ENCODE measurements around the gene HSPA12A.

The HSPA12A gene

GRCh38 chr10:116730464-116731260 is 11.7 kb downstream of the HSPA12A start:
- POLR2A ChIA-PET = no interaction called here

GRCh38 chr10:116729243-116729642 is 13.1 kb downstream of the HSPA12A start:
- H3K27ac ChIP-seq (ENCODE audit: extremely low read depth, low read depth, low read length) = no peak overlapping the region
- H3K9me3 ChIP-seq (ENCODE audit: control insufficient read depth, insufficient read depth, low read depth, low read length) = no peaks in the 10 kb centered on the region
- H3K36me3 ChIP-seq (ENCODE audit: control insufficient read depth in 2 of 2, insufficient read depth in 1 of 2, low read length in 2 of 2) = no peaks in the 10 kb centered on the region
- no peak overlapping the region for H3K4me3 ChIP-seq (ENCODE audit: low read depth, low read length)
- ChIA-PET CTCF (interaction anchor here (1.4 kb wide), 1 partner anchor 67 kb away, joined by 3 read pairs; no protein-coding TSS in a partner anchor), POLR2A (no interaction called here)
- TF ChIP-seq ZNF654 (tag by site-specific recombination; IDR thresholded peaks at IDR 0.05; ENCODE audit: low read depth) = no peak
- no peak for TF ChIP-seq ZNF585B (tag by site-specific recombination; IDR thresholded peaks at IDR 0.05)
- no peak for TF ChIP-seq KLF10 (tag by site-specific recombination; IDR thresholded peaks at IDR 0.05)
- no peak for TF ChIP-seq MYNN (tag by site-specific recombination; IDR thresholded peaks at IDR 0.05; ENCODE audit: borderline replicate concordance)
- no peak for TF ChIP-seq ZNF26 (tag by site-specific recombination; IDR thresholded peaks at IDR 0.05)
- no peak for TF ChIP-seq BCL11B (tag by site-specific recombination; IDR thresholded peaks at IDR 0.05; ENCODE audit: low read depth)
- no peaks in the 10 kb centered on the region for H3K4me1 ChIP-seq (ENCODE audit: control insufficient read depth, insufficient read depth, low read length)

More at GRCh38 chr10:116730464-116731260, 11.7 kb downstream of the HSPA12A start:
- no peak for TF ChIP-seq ZNF133 (tag by site-specific recombination; IDR thresholded peaks at IDR 0.05)
- no peak overlapping the region for H3K27ac ChIP-seq (ENCODE audit: extremely low read depth, low read depth, low read length)
- no peaks in the 10 kb centered on the region for H3K36me3 ChIP-seq (ENCODE audit: control insufficient read depth in 2 of 2, insufficient read depth in 1 of 2, low read length in 2 of 2)
- no peaks in the 10 kb centered on the region for H3K9me3 ChIP-seq (ENCODE audit: control insufficient read depth, insufficient read depth, low read depth, low read length)
- CTCF ChIA-PET = interaction anchor here (0.6 to 0.7 kb wide), 2 partner anchors 10 to 66 kb away, joined by 3 read pairs; no protein-coding TSS in a partner anchor
- no peak overlapping the region for H3K4me3 ChIP-seq (ENCODE audit: low read depth, low read length)
- no peaks in the 10 kb centered on the region for H3K4me1 ChIP-seq (ENCODE audit: control insufficient read depth, insufficient read depth, low read length)

GRCh38 chr10:116728526-116729096 is 13.8 kb downstream of the HSPA12A start:
- no peaks in the 10 kb centered on the region for H3K36me3 ChIP-seq (ENCODE audit: control insufficient read depth in 2 of 2, insufficient read depth in 1 of 2, low read length in 2 of 2)
- CTCF ChIA-PET = interaction anchor here (1.4 kb wide), 1 partner anchor 68 kb away, joined by 3 read pairs; no protein-coding TSS in a partner anchor
- H3K27ac ChIP-seq (ENCODE audit: extremely low read depth, low read depth, low read length) = no peak overlapping the region
- no peaks in the 10 kb centered on the region for H3K9me3 ChIP-seq (ENCODE audit: control insufficient read depth, insufficient read depth, low read depth, low read length)
- no peak overlapping the region for H3K4me3 ChIP-seq (ENCODE audit: low read depth, low read length)
- POLR2A ChIA-PET = no interaction called here
- no peaks in the 10 kb centered on the region for H3K4me1 ChIP-seq (ENCODE audit: control insufficient read depth, insufficient read depth, low read length)
- no peak for TF ChIP-seq ZBTB11 (tag by site-specific recombination; conservative IDR thresholded peaks at IDR 0.05; ENCODE audit: low read depth)
- TF ChIP-seq ZNF18 (tag by site-specific recombination; IDR thresholded peaks at IDR 0.05) = no peak
- TF ChIP-seq PATZ1 (tag by site-specific recombination; IDR thresholded peaks at IDR 0.05) = no peak
- no peak for TF ChIP-seq ZNF433 (tag by site-specific recombination; IDR thresholded peaks at IDR 0.05; ENCODE audit: low read depth)
- no peak for TF ChIP-seq ZNF776 (tag by site-specific recombination; IDR thresholded peaks at IDR 0.05; ENCODE audit: borderline replicate concordance)
- TF ChIP-seq ZNF670 (tag by site-specific recombination; IDR thresholded peaks at IDR 0.05; ENCODE audit: low read depth) = no peak
- TF ChIP-seq ZSCAN30 (tag by site-specific recombination; IDR thresholded peaks at IDR 0.05) = no peak
- no peak for TF ChIP-seq ZNF529 (tag by site-specific recombination; IDR thresholded peaks at IDR 0.05; ENCODE audit: insufficient replicate concordance)
- no peak for TF ChIP-seq PBX3 (CRISPR knock-in tag; IDR thresholded peaks at IDR 0.05)
- TF ChIP-seq ZNF211 (tag by site-specific recombination; IDR thresholded peaks at IDR 0.05; ENCODE audit: low read depth) = no peak
- no peak for TF ChIP-seq GLIS1 (tag by site-specific recombination; IDR thresholded peaks at IDR 0.05)
- no peak for TF ChIP-seq ZNF174 (tag by site-specific recombination; IDR thresholded peaks at IDR 0.05)
- TF ChIP-seq ZNF629 (tag by site-specific recombination; IDR thresholded peaks at IDR 0.05) = no peak

Data from HEK293 (cell line).